Stimulated activated CD4-positive, alpha-beta T cell treated with anti-CD3 and anti-CD28 coated beads, Interleukin-1b, Interleukin-23, amount 100 ng/mL, for 4 hours (primary cell): ENCODE data around the gene ZNF385B.

ENCODE experiments used
- DNase-seq, 2 donors: peaks; one replicate each; pipeline ENCODE4 v3.0.0-alpha.2; 2020; ENCODE audit warnings: low read depth in 2 of 2

Gene ZNF385B

GRCh38 chr2:179444056-179444455, 417.4 kb downstream of the ZNF385B start:
- DNase-seq: no peak

GRCh38 chr2:179443180-179443579, 418.2 kb downstream of the ZNF385B start:
- DNase-seq: no peak

GRCh38 chr2:179442206-179442605, 419.2 kb downstream of the ZNF385B start:
- DNase-seq: no peak

GRCh38 chr2:179441551-179441950, 419.9 kb downstream of the ZNF385B start:
- no peak for DNase-seq

- DNase-seq: no peak
These were observed 420.7 kb downstream of the ZNF385B start for GRCh38 chr2:179440642-179441251.

GRCh38 chr2:179438654-179439053, 422.8 kb downstream of the ZNF385B start:
- DNase-seq: no peak

- DNase-seq: no peak
These were observed 424.0 kb downstream of the ZNF385B start for GRCh38 chr2:179437430-179437829.

- DNase-seq: no peak
These were observed 425.8 kb downstream of the ZNF385B start for GRCh38 chr2:179435566-179435965.

GRCh38 chr2:179435000-179435399, 426.4 kb downstream of the ZNF385B start:
- no peak for DNase-seq

GRCh38 chr2:179434357-179434756, 427.1 kb downstream of the ZNF385B start:
- DNase-seq: no peak

GRCh38 chr2:179432751-179433150, 428.7 kb downstream of the ZNF385B start:
- DNase-seq: no peak

GRCh38 chr2:179429597-179429996, 431.8 kb downstream of the ZNF385B start:
- DNase-seq: no peak

GRCh38 chr2:179429060-179429471, 432.3 kb downstream of the ZNF385B start:
- DNase-seq: no peak

GRCh38 chr2:179428649-179429048, 432.8 kb downstream of the ZNF385B start:
- no peak for DNase-seq

- DNase-seq: no peak
These were observed 434.3 kb downstream of the ZNF385B start for GRCh38 chr2:179427065-179427464.

- no peak for DNase-seq
These were observed 436.8 kb downstream of the ZNF385B start for GRCh38 chr2:179424571-179424970.

GRCh38 chr2:179422037-179422643, 439.3 kb downstream of the ZNF385B start:
- DNase-seq: peak in 1 of 2 donors; percentile 24

- no peak for DNase-seq
These were observed 443.9 kb downstream of the ZNF385B start for GRCh38 chr2:179417436-179417949.

- DNase-seq: no peak
These were observed 449.3 kb downstream of the ZNF385B start for GRCh38 chr2:179412112-179412511.

- DNase-seq: no peak
These were observed 450.7 kb downstream of the ZNF385B start for GRCh38 chr2:179410552-179411356.

- DNase-seq: no peak
These were observed 457.8 kb downstream of the ZNF385B start for GRCh38 chr2:179403624-179404023.

- DNase-seq: no peak
These were observed 467.9 kb downstream of the ZNF385B start for GRCh38 chr2:179393481-179393880.
